Stimulated activated CD4-positive, alpha-beta T cell treated with anti-CD3 and anti-CD28 coated beads, Interleukin-12 subunit alpha, Interleukin-12 subunit beta, amount 100 ng/mL, for 4 hours (primary cell): ENCODE measurements around the gene TRANK1.
"Not testable (repeated sequence)": the region's sequence is repeated elsewhere in the genome, so short reads cannot be mapped to it uniquely, and the experiment has no call there.

Experiments
- DNase-seq: peaks from one replicate; pipeline ENCODE4 v3.0.0-alpha.2; 2020

The TRANK1 gene

GRCh38 chr3:36911990-36912804 lies 32.7 kb downstream of the TRANK1 start:
- no peak for DNase-seq

GRCh38 chr3:36909666-36910065 lies 35.2 kb downstream of the TRANK1 start:
- DNase-seq: no peak

GRCh38 chr3:36909181-36909580 lies 35.7 kb downstream of the TRANK1 start:
- no peak for DNase-seq

GRCh38 chr3:36908647-36909180 lies 36.1 kb downstream of the TRANK1 start:
- DNase-seq: no peak

- peak; percentile 33 for DNase-seq
Measured at GRCh38 chr3:36907911-36908646, 36.8 kb downstream of the TRANK1 start.

GRCh38 chr3:36906504-36907149 lies 38.2 kb downstream of the TRANK1 start:
- DNase-seq: no peak

GRCh38 chr3:36905545-36905944 lies 39.3 kb downstream of the TRANK1 start:
- DNase-seq: no peak

- no peak for DNase-seq
Measured at GRCh38 chr3:36904641-36905040, 40.2 kb downstream of the TRANK1 start.

GRCh38 chr3:36904065-36904464 lies 40.8 kb downstream of the TRANK1 start:
- DNase-seq: not testable (repeated sequence)

GRCh38 chr3:36903119-36903882 lies 41.6 kb downstream of the TRANK1 start:
- DNase-seq: no peak

- DNase-seq: no peak
Measured at GRCh38 chr3:36901588-36901987, 43.3 kb downstream of the TRANK1 start.

GRCh38 chr3:36900474-36901443 lies 44.1 kb downstream of the TRANK1 start:
- no peak for DNase-seq

GRCh38 chr3:36895496-36896409 lies 49.1 kb downstream of the TRANK1 start:
- no peak for DNase-seq

GRCh38 chr3:36894914-36895313 lies 49.9 kb downstream of the TRANK1 start:
- no peak for DNase-seq

GRCh38 chr3:36893826-36894225 lies 51.0 kb downstream of the TRANK1 start:
- no peak for DNase-seq

GRCh38 chr3:36893137-36893557 lies 51.7 kb downstream of the TRANK1 start:
- no peak for DNase-seq

GRCh38 chr3:36892457-36893136 lies 52.3 kb downstream of the TRANK1 start:
- DNase-seq: no peak

- DNase-seq: no peak
Measured at GRCh38 chr3:36891701-36892160, 53.1 kb downstream of the TRANK1 start.

- not testable (repeated sequence) for DNase-seq
Measured at GRCh38 chr3:36891097-36891496, 53.8 kb downstream of the TRANK1 start.
